Measurements from ENCODE around the gene CCDC127.
"Not testable (repeated sequence)": the region's sequence is repeated elsewhere in the genome, so short reads cannot be mapped to it uniquely, and the experiment has no call there.

- not testable (repeated sequence) for TF ChIP-seq POLR2AphosphoS5 (IDR thresholded peaks at IDR 0.05); CTCF (IDR thresholded peaks at IDR 0.05); EP300 (IDR thresholded peaks at IDR 0.05; ENCODE audit: low read depth); POLR2A (IDR thresholded peaks at IDR 0.05)
These were observed 27.8 kb upstream of the CCDC127 start for GRCh38 chr5:245717-246116.
